K562 (cell line): Measurements from ENCODE around the gene TINAGL1. TPM values are rescaled to one million over a fixed set of nuclear protein-coding genes. Genes with fewer than 3 reads are reported as not detected.
A peak's percentile ranks its signal among the peaks of the same experiment; 100 is the strongest.

ENCODE experiments used
- ATAC-seq: fragments of 200-7000 bp; cut with Tn5 transposase; 3 replicates; pipeline ENCODE4 v1.9.1; 2020; ENCODE audit warnings: moderate library complexity
- BruUV-seq: library from RNA; stranded (reverse); fragments of 400-500 nt; replicated peaks from 2 replicates; lab custom pipeline; 2021; lab: Mats Ljungman, UMichigan
- CTCF ChIA-PET: fragments of 300-600 bp; formaldehyde crosslinking; extraction: SDS; loops from one replicate; lab custom pipeline; 2021; ENCODE audit warnings: low intra/inter-chr PET ratio; lab: Yijun Ruan, JAX
- POLR2A ChIA-PET: fragments of 300-600, 350-650 bp; sonication (Branson Sonifier 250); formaldehyde crosslinking; extraction: SDS; loops from one replicate; lab custom pipeline; 2021; ENCODE audit warnings: antibody characterized with exemption, inconsistent platforms; lab: Yijun Ruan, JAX
- DNase-seq, 4 experiments: peaks; one replicate each; pipeline versions ENCODE4 v3.0.0 to v3.0.0-alpha.2; 2011 to 2018; ENCODE audit warnings: low spot score in 3 of 4, mixed read lengths in 3 of 4; ENCODE audit errors: extremely low read depth in 1 of 4
- FAIRE-seq: peaks from 2 replicates; lab custom pipeline; 2011; peaks lifted over from hg19 to GRCh38; lab: Jason Lieb, UNC
- H2AFZ ChIP-seq: 2 replicates; pipeline ENCODE4 v1.6.0; 2011; ENCODE audit warnings: low read depth, low read length, control low read depth, inconsistent platforms
- H3K27ac ChIP-seq: fragments of 200-600 bp; 3 replicates; pipeline ENCODE4 v1.8.0; 2011; ENCODE audit warnings: low read depth, mild to moderate bottlenecking, control low read depth, inconsistent platforms, low read length, moderate library complexity, mixed read lengths; ENCODE audit errors: extremely low read depth
- H3K27me3 ChIP-seq, 2 experiments: fragments of 300-600 bp in 1 of 2; 2 replicates in 1 of 2; 3 replicates in 1 of 2; pipeline versions ENCODE4 v1.6.0 to v1.8.0; 2011; ENCODE audit warnings: inconsistent platforms in 2 of 2, low read length in 2 of 2, mild to moderate bottlenecking in 1 of 2, mixed read lengths in 1 of 2, moderate library complexity in 1 of 2; ENCODE audit not compliant: control insufficient read depth in 2 of 2, insufficient read depth in 2 of 2
- H3K36me3 ChIP-seq: fragments of 300-600 bp; 3 replicates; pipeline ENCODE4 v1.8.0; 2011; ENCODE audit warnings: mild to moderate bottlenecking, low read length, inconsistent platforms; ENCODE audit not compliant: control insufficient read depth, insufficient read depth
- H3K4me1 ChIP-seq, 2 experiments: fragments of 200-600 bp in 1 of 2; replicated peaks in 1 of 2; 2 replicates in 1 of 2; 3 replicates in 1 of 2; pipeline versions ENCODE4 v1.5.1 to v1.8.0; 2011; ENCODE audit warnings: inconsistent platforms in 2 of 2, low read length in 2 of 2, mild to moderate bottlenecking in 1 of 2, mixed read lengths in 1 of 2, moderate library complexity in 1 of 2; ENCODE audit not compliant: control insufficient read depth in 2 of 2, insufficient read depth in 2 of 2
- H3K4me2 ChIP-seq: 2 replicates; pipeline ENCODE4 v1.6.1; 2011; ENCODE audit warnings: low read length, control low read depth, inconsistent platforms, mixed read lengths; ENCODE audit not compliant: insufficient read depth
- H3K4me3 ChIP-seq: fragments of 200-600 bp; sonication (generic), shearing (Covaris generic); 2 replicates; pipeline ENCODE4 v1.5.1; 2016; ENCODE audit warnings: control low read depth, inconsistent platforms
- H3K79me2 ChIP-seq: fragments of 200-600 bp; 3 replicates; pipeline ENCODE4 v1.8.0; 2011; ENCODE audit warnings: low read length, inconsistent platforms; ENCODE audit not compliant: control insufficient read depth, insufficient read depth
- H3K9ac ChIP-seq, 2 experiments: 2 replicates each; pipeline versions ENCODE4 v1.6.0 to v1.6.1; 2011; ENCODE audit warnings: low read depth in 2 of 2, low read length in 2 of 2, control low read depth in 1 of 2, inconsistent platforms in 1 of 2, mild to moderate bottlenecking in 1 of 2, mixed read lengths in 1 of 2; ENCODE audit not compliant: insufficient read depth in 1 of 2
- H3K9me1 ChIP-seq: one replicate; pipeline ENCODE4 v1.6.0; 2011; ENCODE audit warnings: inconsistent platforms, mild to moderate bottlenecking, low read length, moderate library complexity; ENCODE audit not compliant: control insufficient read depth, insufficient read depth
- H3K9me3 ChIP-seq: replicated peaks from 2 replicates; pipeline ENCODE4 v1.5.1; 2011; ENCODE audit warnings: low read depth, low read length, inconsistent platforms; ENCODE audit not compliant: control insufficient read depth, insufficient read depth
- H4K20me1 ChIP-seq: replicated peaks from 2 replicates; pipeline ENCODE4 v1.6.1; 2011; ENCODE audit warnings: low read length, inconsistent platforms, mixed read lengths; ENCODE audit not compliant: control insufficient read depth, insufficient read depth
- ARNT ChIP-seq, 2 experiments: fragments of 450-650 bp; IDR thresholded peaks; 2 replicates each; pipeline ENCODE4 v1.6.1; 2016; ENCODE audit warnings: mild to moderate bottlenecking in 1 of 2
- BDP1 ChIP-seq: IDR thresholded peaks from 3 replicates; pipeline ENCODE4 v1.6.1; 2011; ENCODE audit not compliant: insufficient read length, insufficient read depth
- L3MBTL2 ChIP-seq: fragments of 450-650 bp; IDR thresholded peaks from 2 replicates; pipeline ENCODE4 v1.6.1; 2016; ENCODE audit warnings: mild to moderate bottlenecking, moderate library complexity
- NFIX ChIP-seq: fragments of 250-450 bp; sonication (Bioruptor Pico); IDR thresholded peaks from 2 replicates; pipeline ENCODE4 v1.4.0; 2020; ENCODE audit warnings: low read depth, mild to moderate bottlenecking, moderate library complexity
- RUNX1 ChIP-seq: sonication (generic); IDR thresholded peaks from 2 replicates; pipeline ENCODE4 v1.6.1; 2016; ENCODE audit warnings: antibody characterized with exemption, low read depth
- SP2 ChIP-seq: IDR thresholded peaks from 2 replicates; pipeline ENCODE4 v1.6.1; 2011; ENCODE audit warnings: mild to moderate bottlenecking, low read depth, low read length, moderate library complexity; ENCODE audit not compliant: poor library complexity, severe bottlenecking; ENCODE audit errors: extremely low read depth
- ZNF134 ChIP-seq: fragments of 250-450 bp; sonication (Bioruptor Pico); conservative IDR thresholded peaks from 2 replicates; pipeline ENCODE4 v1.4.0; 2020
- ZNF239 ChIP-seq: fragments of 250-450 bp; sonication (Bioruptor Pico); IDR thresholded peaks from 2 replicates; pipeline ENCODE4 v1.4.0; 2020; ENCODE audit warnings: mild to moderate bottlenecking
- ZNF282 ChIP-seq: sonication (generic); formaldehyde crosslinking; IDR thresholded peaks from 2 replicates; pipeline ENCODE4 v1.8.1; 2023; ENCODE audit warnings: missing genetic modification reagents
- WGBS: fragments of 100-300 bp; shearing (Covaris generic); methylation state at CpG from one replicate; pipeline ENCODE4 v1.1.6; 2016; ENCODE audit warnings: low coverage, mixed read lengths; ENCODE audit not compliant: insufficient coverage; ENCODE audit errors: missing lambda C conversion rate; 5-methylcytosine and 5-hydroxymethylcytosine counted together
- in situ Hi-C: fragments of 300-500 bp; cut with MboI; formaldehyde crosslinking; loops from 4 replicates; pipeline ENCODE4 v1.15.0; 2018; ENCODE audit warnings: inconsistent platforms, mixed read lengths
- intact Hi-C: fragments of 100-400 bp; cut with micrococcal nuclease; formaldehyde crosslinking; loops from 2 replicates; pipeline ENCODE4 v1.14.2; 2022
- polyA plus RNA-seq, 8 experiments: library from polyadenylated mRNA; depleted of rRNA in 4 of 8; stranded (reverse) in 5 of 8; unstranded in 3 of 8; fragments of >200 nt; fragmentation: Nextera tagmentation in 2 of 8; fragmentation: Illumina TruSeq in 1 of 8; extraction: Ambion mirVana in 2 of 8; extraction: Trizol in 1 of 8; gene quantifications; 2 replicates each; pipeline versions ENCODE4 v1.2.1 to v1.2.3, GENCODE V29; 2011 to 2014; ENCODE audit warnings: inconsistent platforms in 1 of 8, missing spikeins in 1 of 8
- total RNA-seq, 7 experiments: library from RNA; depleted of rRNA in 6 of 7; stranded (reverse); fragments of >200 nt in 6 of 7; fragmentation: Illumina TruSeq in 2 of 7; extraction: Trizol in 2 of 7; gene quantifications; 2 replicates each; pipeline versions ENCODE4 v1.2.1 to v1.2.3, GENCODE V29; 2011 to 2021; ENCODE audit warnings: low replicate concordance in 1 of 7
- TF ChIP-seq, protein P1 (sequence below), 2 experiments: fragments of 450-650 bp; conservative IDR thresholded peaks; 2 replicates each; pipeline ENCODE4 v1.6.1; 2017; ENCODE audit warnings: mild to moderate bottlenecking in 2 of 2, moderate library complexity in 2 of 2
- TF ChIP-seq, protein P2 (sequence below), 2 experiments: fragments of 450-650 bp; formaldehyde crosslinking in 1 of 2; IDR thresholded peaks; 2 replicates each; pipeline versions ENCODE4 v1.4.0 to v1.6.1; 2014 to 2020; ENCODE audit warnings: mild to moderate bottlenecking in 2 of 2, borderline replicate concordance in 1 of 2, low read depth in 1 of 2

Gene TINAGL1
- total and polyA plus RNA-seq, 9 of the 15 experiments (the other 6 are each of a cell fraction or from before 2014, with no cell fraction given), result 0.04 to 1.2 (median 0.07) TPM; not detected in 4

DNA sequence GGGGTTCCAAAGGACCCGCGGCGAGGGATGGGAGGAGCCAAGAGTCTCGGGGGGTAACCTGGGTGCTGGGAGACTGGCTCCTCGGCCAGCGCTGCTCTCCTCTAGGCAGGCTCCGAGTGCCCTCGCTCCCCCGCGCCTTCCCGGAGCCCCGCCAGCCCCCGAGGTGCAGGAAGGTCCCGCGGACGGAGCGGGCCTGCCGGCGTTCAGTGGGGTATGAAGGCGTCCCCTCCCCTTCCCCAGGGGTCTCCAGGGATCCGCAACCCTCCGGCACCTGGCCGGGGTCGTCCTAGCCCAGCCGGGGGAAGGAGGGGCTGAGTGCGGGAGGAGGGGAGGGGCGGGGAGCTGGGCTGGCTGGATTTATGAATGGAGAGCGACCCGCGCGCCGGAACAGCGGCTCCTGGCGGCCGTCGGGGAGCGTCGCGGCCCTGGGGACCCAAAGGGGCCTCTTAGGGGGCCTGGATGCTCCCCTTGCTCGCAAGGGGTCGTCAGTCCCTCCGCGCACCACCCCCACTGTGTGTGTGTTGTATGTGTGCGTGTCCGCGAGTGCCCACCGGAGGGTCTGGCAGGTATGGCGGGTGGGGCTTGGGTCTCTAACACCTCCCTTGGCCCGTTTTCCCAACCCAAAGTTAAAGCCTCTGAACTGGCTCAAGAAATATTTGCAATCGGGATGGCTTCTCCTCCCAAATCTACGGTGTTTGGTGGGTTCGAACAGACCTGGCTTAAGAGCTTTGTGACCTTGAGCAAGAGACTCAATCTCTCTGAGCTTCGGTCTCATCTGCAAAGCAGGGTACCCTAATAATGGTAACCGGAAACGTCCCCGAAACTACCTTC, 41.8 kb downstream of the TINAGL1 start:
- H4K20me1 ChIP-seq, result peaks cover 24% of the 10 kb centered on the region
- ChIA-PET POLR2A (interaction anchor here (0.5 to 1.3 kb wide), 2 partner anchors 11 to 469 kb away, joined by 3 to 4 read pairs; no protein-coding TSS in a partner anchor), CTCF (interaction anchor here (0.6 to 1.5 kb wide), 2 partner anchors 54 to 697 kb away, joined by 3 to 6 read pairs; no protein-coding TSS in a partner anchor)
- DNase-seq, result peak; percentile 65 to 89 (median 80)
- in situ Hi-C loops, result no loop called here
- no peak for FAIRE-seq
- H3K27ac ChIP-seq, result no peak overlapping the region
- 9% methylated on average over 44 of the region's 56 CpGs for WGBS
- ATAC-seq, result peak; percentile 93
- peaks cover 30 to 67% of the 10 kb centered on the region in 2 experiments for H3K27me3 ChIP-seq
- peak overlapping the region; percentile 14; the same call in 1 of the 2 replicates for H3K4me3 ChIP-seq
- no peaks in the 10 kb centered on the region for H3K79me2 ChIP-seq
- no TSS peak for BruUV-seq
- H3K4me1 ChIP-seq, result peaks cover 0 to 19% of the 10 kb centered on the region in 2 experiments; a peak in 2 of 5 replicates
- intact Hi-C loops, result loop anchor here (2.0 kb wide), 1 partner anchor 53 kb away; no protein-coding TSS in a partner anchor
- no peaks in the 10 kb centered on the region for H3K9me1 ChIP-seq
- no peak overlapping the region for H2AFZ ChIP-seq
- H3K9ac ChIP-seq, result no peak overlapping the region
- no peaks in the 10 kb centered on the region for H3K36me3 ChIP-seq
- H3K9me3 ChIP-seq, result no peaks in the 10 kb centered on the region
- H3K4me2 ChIP-seq, result no peak overlapping the region
- no peak for TF ChIP-seq ZNF134 (CRISPR knock-in tag)
- TF ChIP-seq, protein P1, sequence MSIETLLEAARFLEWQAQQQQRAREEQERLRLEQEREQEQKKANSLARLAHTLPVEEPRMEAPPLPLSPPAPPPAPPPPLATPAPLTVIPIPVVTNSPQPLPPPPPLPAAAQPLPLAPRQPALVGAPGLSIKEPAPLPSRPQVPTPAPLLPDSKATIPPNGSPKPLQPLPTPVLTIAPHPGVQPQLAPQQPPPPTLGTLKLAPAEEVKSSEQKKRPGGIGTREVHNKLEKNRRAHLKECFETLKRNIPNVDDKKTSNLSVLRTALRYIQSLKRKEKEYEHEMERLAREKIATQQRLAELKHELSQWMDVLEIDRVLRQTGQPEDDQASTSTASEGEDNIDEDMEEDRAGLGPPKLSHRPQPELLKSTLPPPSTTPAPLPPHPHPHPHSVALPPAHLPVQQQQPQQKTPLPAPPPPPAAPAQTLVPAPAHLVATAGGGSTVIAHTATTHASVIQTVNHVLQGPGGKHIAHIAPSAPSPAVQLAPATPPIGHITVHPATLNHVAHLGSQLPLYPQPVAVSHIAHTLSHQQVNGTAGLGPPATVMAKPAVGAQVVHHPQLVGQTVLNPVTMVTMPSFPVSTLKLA (conservative IDR thresholded peaks at IDR 0.05), result no peak
- TF ChIP-seq NFIX (CRISPR knock-in tag), result no peak
- no peak for TF ChIP-seq L3MBTL2
- TF ChIP-seq RUNX1, result no peak
- TF ChIP-seq SP2, result no peak
- TF ChIP-seq, protein P2, sequence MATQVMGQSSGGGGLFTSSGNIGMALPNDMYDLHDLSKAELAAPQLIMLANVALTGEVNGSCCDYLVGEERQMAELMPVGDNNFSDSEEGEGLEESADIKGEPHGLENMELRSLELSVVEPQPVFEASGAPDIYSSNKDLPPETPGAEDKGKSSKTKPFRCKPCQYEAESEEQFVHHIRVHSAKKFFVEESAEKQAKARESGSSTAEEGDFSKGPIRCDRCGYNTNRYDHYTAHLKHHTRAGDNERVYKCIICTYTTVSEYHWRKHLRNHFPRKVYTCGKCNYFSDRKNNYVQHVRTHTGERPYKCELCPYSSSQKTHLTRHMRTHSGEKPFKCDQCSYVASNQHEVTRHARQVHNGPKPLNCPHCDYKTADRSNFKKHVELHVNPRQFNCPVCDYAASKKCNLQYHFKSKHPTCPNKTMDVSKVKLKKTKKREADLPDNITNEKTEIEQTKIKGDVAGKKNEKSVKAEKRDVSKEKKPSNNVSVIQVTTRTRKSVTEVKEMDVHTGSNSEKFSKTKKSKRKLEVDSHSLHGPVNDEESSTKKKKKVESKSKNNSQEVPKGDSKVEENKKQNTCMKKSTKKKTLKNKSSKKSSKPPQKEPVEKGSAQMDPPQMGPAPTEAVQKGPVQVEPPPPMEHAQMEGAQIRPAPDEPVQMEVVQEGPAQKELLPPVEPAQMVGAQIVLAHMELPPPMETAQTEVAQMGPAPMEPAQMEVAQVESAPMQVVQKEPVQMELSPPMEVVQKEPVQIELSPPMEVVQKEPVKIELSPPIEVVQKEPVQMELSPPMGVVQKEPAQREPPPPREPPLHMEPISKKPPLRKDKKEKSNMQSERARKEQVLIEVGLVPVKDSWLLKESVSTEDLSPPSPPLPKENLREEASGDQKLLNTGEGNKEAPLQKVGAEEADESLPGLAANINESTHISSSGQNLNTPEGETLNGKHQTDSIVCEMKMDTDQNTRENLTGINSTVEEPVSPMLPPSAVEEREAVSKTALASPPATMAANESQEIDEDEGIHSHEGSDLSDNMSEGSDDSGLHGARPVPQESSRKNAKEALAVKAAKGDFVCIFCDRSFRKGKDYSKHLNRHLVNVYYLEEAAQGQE (IDR thresholded peaks at IDR 0.05; ENCODE audit: borderline replicate concordance), result 0 out of 2 replicates have a peak, but pooled peaks have one; percentile 25
- TF ChIP-seq, protein P2 (CRISPR knock-in tag; IDR thresholded peaks at IDR 0.05; ENCODE audit: low read depth), result no peak
- TF ChIP-seq BDP1, result no peak
- no peak for TF ChIP-seq ZNF239 (CRISPR knock-in tag)
- no peak for TF ChIP-seq ARNT (IDR thresholded peaks at IDR 0.05)
- TF ChIP-seq ZNF282 (CRISPR knock-in tag), result 0 out of 2 replicates have a peak, but pooled peaks have one; percentile 35
